ENCODE results near the gene ICAM5. TPM values are rescaled to one million over a fixed set of nuclear protein-coding genes. Genes with fewer than 3 reads are reported as not detected.
A peak's percentile ranks its signal among the peaks of the same experiment; 100 is the strongest.
"Not testable (repeated sequence)": the region's sequence is repeated elsewhere in the genome, so short reads cannot be mapped to it uniquely, and the experiment has no call there.

The ICAM5 gene
- under 1 TPM; 0.41 to 0.84 TPM for total RNA-seq

GRCh38 chr19:10289836-10290356 lies at the start of gene ICAM5:
Gene ICAM5, plus strand, starts transcription at chr19:10289952. Its CDS starts 92 bp downstream, at chr19:10290044.
- Mint-ChIP-seq H3K9me3 (ENCODE audit: low read depth) (no peaks in the 10 kb centered on the region), H3K36me3 (peaks cover 16% of the 10 kb centered on the region), H3K4me3 (peak within 1 kb of the TSS; percentile 68), H3K4me1 (peaks cover 76% of the 10 kb centered on the region), H3K27me3 (peaks cover 69% of the 10 kb centered on the region), H3K27ac (peak within 1 kb of the TSS; percentile 49)
- CTCF ChIA-PET = interaction anchor here (1.0 to 10.1 kb wide), 8 partner anchors 9 to 127 kb away, joined by 3 to 116 read pairs (median 7); partner anchors contain the start of gene ICAM1
- DNase-seq (no peak), ATAC-seq (no peak)

- H3K4me3 Mint-ChIP-seq, DNase-seq, CTCF ChIA-PET: not testable (repeated sequence)
Observed at GRCh38 chr19:10241826-10242449, 47.8 kb upstream of the ICAM5 start.

GRCh38 chr19:10243606-10244005 lies 46.1 kb upstream of the ICAM5 start:
- H3K27me3 Mint-ChIP-seq = no peaks in the 10 kb centered on the region
- no peak overlapping the region for H3K27ac Mint-ChIP-seq
- no peaks in the 10 kb centered on the region for H3K36me3 Mint-ChIP-seq
- ATAC-seq = no peak
- H3K4me3 Mint-ChIP-seq = no peak overlapping the region
- H3K4me1 Mint-ChIP-seq = peaks cover 5% of the 10 kb centered on the region
- DNase-seq = no peak
- CTCF ChIA-PET = no interaction called here
- H3K9me3 Mint-ChIP-seq (ENCODE audit: low read depth) = no peaks in the 10 kb centered on the region

More at GRCh38 chr19:10241826-10242449, 47.8 kb upstream of the ICAM5 start:
- H3K4me1 Mint-ChIP-seq; H3K9me3 Mint-ChIP-seq (ENCODE audit: low read depth); H3K27me3 Mint-ChIP-seq; ATAC-seq; H3K27ac Mint-ChIP-seq; H3K36me3 Mint-ChIP-seq: not testable (repeated sequence)

- DNase-seq = no peak
- H3K27me3 Mint-ChIP-seq = no peaks in the 10 kb centered on the region
- H3K9me3 Mint-ChIP-seq (ENCODE audit: low read depth) = no peaks in the 10 kb centered on the region
- H3K4me3 Mint-ChIP-seq = no peak overlapping the region
- CTCF ChIA-PET = interaction anchor here (1.3 to 2.1 kb wide), 2 partner anchors 14 to 16 kb away, joined by 6 read pairs; no protein-coding TSS in a partner anchor
- peaks cover 3% of the 10 kb centered on the region for H3K4me1 Mint-ChIP-seq
- no peak for ATAC-seq
- no peaks in the 10 kb centered on the region for H3K36me3 Mint-ChIP-seq
- peak overlapping the region; percentile 21 for H3K27ac Mint-ChIP-seq
Observed at GRCh38 chr19:10245189-10245939, 44.4 kb upstream of the ICAM5 start.

- no peak for DNase-seq
- H3K4me1 Mint-ChIP-seq = peaks cover 8% of the 10 kb centered on the region
- no peak overlapping the region for H3K4me3 Mint-ChIP-seq
- H3K27ac Mint-ChIP-seq = no peak overlapping the region
- ATAC-seq = no peak
- H3K27me3 Mint-ChIP-seq = no peaks in the 10 kb centered on the region
- CTCF ChIA-PET = interaction anchor here (0.6 to 2.1 kb wide), 3 partner anchors 13 to 398 kb away, joined by 4 to 6 read pairs (median 6); no protein-coding TSS in a partner anchor
- H3K9me3 Mint-ChIP-seq (ENCODE audit: low read depth) = no peaks in the 10 kb centered on the region
- no peaks in the 10 kb centered on the region for H3K36me3 Mint-ChIP-seq
Observed at GRCh38 chr19:10246511-10246910, 43.2 kb upstream of the ICAM5 start.

- CTCF ChIA-PET = interaction anchor here (0.8 to 14.8 kb wide), 11 partner anchors 16 to 319 kb away, joined by 3 to 339 read pairs (median 6); partner anchors contain the start of genes ICAM1 and S1PR2
- Mint-ChIP-seq H3K27me3 (no peaks in the 10 kb centered on the region), H3K4me3 (peak within 1 kb of the TSS; percentile 99), H3K27ac (peak within 1 kb of the TSS; percentile 96), H3K4me1 (peaks cover 37% of the 10 kb centered on the region), H3K9me3 (ENCODE audit: low read depth) (no peaks in the 10 kb centered on the region), H3K36me3 (peaks cover 27% of the 10 kb centered on the region)
- ATAC-seq (peak; percentile 98), DNase-seq (peak; percentile 99)
Observed at GRCh38 chr19:10251792-10252694, 37.7 kb upstream of the ICAM5 start, which contains the start of gene MRPL4. Gene MRPL4, plus strand, starts transcription at chr19:10252214. Its CDS starts 40 bp downstream, at chr19:10252254.

GRCh38 chr19:10252707-10253106 lies 37.0 kb upstream of the ICAM5 start:
- Mint-ChIP-seq H3K36me3 (peaks cover 34% of the 10 kb centered on the region), H3K4me1 (peaks cover 40% of the 10 kb centered on the region), H3K27me3 (no peaks in the 10 kb centered on the region), H3K9me3 (ENCODE audit: low read depth) (no peaks in the 10 kb centered on the region), H3K4me3 (peak overlapping the region; percentile 99), H3K27ac (peak overlapping the region; percentile 96)
- DNase-seq (no peak), ATAC-seq (no peak)
- CTCF ChIA-PET = interaction anchor here (1.3 to 14.8 kb wide), 3 partner anchors 17 to 168 kb away, joined by 3 to 339 read pairs (median 27); partner anchors contain the start of gene ICAM1

GRCh38 chr19:10254244-10254643 lies 35.5 kb upstream of the ICAM5 start:
- Mint-ChIP-seq H3K36me3 (peaks cover 46% of the 10 kb centered on the region), H3K27me3 (no peaks in the 10 kb centered on the region), H3K27ac (peak overlapping the region; percentile 19), H3K4me3 (no peak overlapping the region), H3K9me3 (ENCODE audit: low read depth) (no peaks in the 10 kb centered on the region), H3K4me1 (peaks cover 50% of the 10 kb centered on the region)
- CTCF ChIA-PET = interaction anchor here (14.8 kb wide), 1 partner anchor 136 kb away, joined by 339 read pairs; no protein-coding TSS in a partner anchor
- DNase-seq (no peak), ATAC-seq (no peak)

GRCh38 chr19:10255358-10255757 lies 34.4 kb upstream of the ICAM5 start:
- Mint-ChIP-seq H3K4me1 (peaks cover 56% of the 10 kb centered on the region), H3K4me3 (no peak overlapping the region), H3K27ac (no peak overlapping the region), H3K9me3 (ENCODE audit: low read depth) (no peaks in the 10 kb centered on the region), H3K36me3 (peaks cover 46% of the 10 kb centered on the region), H3K27me3 (no peaks in the 10 kb centered on the region)
- CTCF ChIA-PET = interaction anchor here (7.2 to 14.8 kb wide), 2 partner anchors 14 to 135 kb away, joined by 125 to 339 read pairs; partner anchors contain the start of gene ICAM1
- ATAC-seq = no peak
- DNase-seq = no peak

- H3K9me3 Mint-ChIP-seq (ENCODE audit: low read depth) = no peaks in the 10 kb centered on the region
Observed at GRCh38 chr19:10256551-10256950, 33.2 kb upstream of the ICAM5 start.

GRCh38 chr19:10256970-10257615 lies 32.7 kb upstream of the ICAM5 start:
- Mint-ChIP-seq H3K4me3 (no peak overlapping the region), H3K9me3 (ENCODE audit: low read depth) (no peaks in the 10 kb centered on the region), H3K4me1 (peaks cover 53% of the 10 kb centered on the region), H3K27me3 (no peaks in the 10 kb centered on the region), H3K27ac (no peak overlapping the region), H3K36me3 (peaks cover 44% of the 10 kb centered on the region)
- ATAC-seq (no peak), DNase-seq (no peak)
- CTCF ChIA-PET = interaction anchor here (4.8 to 14.8 kb wide), 3 partner anchors 12 to 146 kb away, joined by 53 to 339 read pairs (median 125); partner anchors contain the start of genes CDC37 and ICAM1

More at GRCh38 chr19:10256551-10256950, 33.2 kb upstream of the ICAM5 start:
- Mint-ChIP-seq H3K27me3 (no peaks in the 10 kb centered on the region), H3K36me3 (peaks cover 46% of the 10 kb centered on the region), H3K27ac (no peak overlapping the region), H3K4me3 (no peak overlapping the region), H3K4me1 (peaks cover 55% of the 10 kb centered on the region)
- ATAC-seq (no peak), DNase-seq (no peak)
- CTCF ChIA-PET = interaction anchor here (7.2 to 14.8 kb wide), 2 partner anchors 13 to 134 kb away, joined by 125 to 339 read pairs; partner anchors contain the start of gene ICAM1

Measured in activated CD8-positive, alpha-beta memory T cell treated with anti-CD3 and anti-CD28 coated beads, Interleukin-2, amount 10 ng/mL, durations not matched to agents 7 days and 5 days (primary cell).